ENCODE measurements around the gene ATP10B. TPM values are rescaled to one million over a fixed set of nuclear protein-coding genes. Genes with fewer than 3 reads are reported as not detected.

Gene ATP10B
- total and polyA plus RNA-seq, 2 experiments from 2014 or later, result 2.7 to 5.1 TPM

- peaks cover 5% of the 10 kb centered on the region for H3K4me1 ChIP-seq (ENCODE audit: insufficient read depth)
- H3K4me3 ChIP-seq, result no peak overlapping the region
- no peaks in the 10 kb centered on the region for H4K20me1 ChIP-seq (ENCODE audit: insufficient read depth, poor library complexity, severe bottlenecking)
- H2AFZ ChIP-seq, result no peak overlapping the region
- H3K79me2 ChIP-seq, result no peaks in the 10 kb centered on the region
- H3K27me3 ChIP-seq, result no peaks in the 10 kb centered on the region
- TF ChIP-seq CTCF (IDR thresholded peaks at IDR 0.05; ENCODE audit: poor library complexity) (no peak), EZH2 (IDR thresholded peaks at IDR 0.05; ENCODE audit: borderline replicate concordance) (no peak), EZH2phosphoT487 (IDR thresholded peaks at IDR 0.05; ENCODE audit: low read depth, severe bottlenecking, unreplicated experiment) (no peak)
- no peaks in the 10 kb centered on the region for H3K36me3 ChIP-seq (replicated peaks; ENCODE audit: insufficient read depth, low read depth)
- WGBS (ENCODE audit: low lambda C conversion rate, missing lambda C conversion rate), result 91% methylated on average over 5 of the region's 5 CpGs
- H3K9me2 ChIP-seq (replicated peaks; ENCODE audit: insufficient read depth), result no peaks in the 10 kb centered on the region
- H3K27ac ChIP-seq, result no peak overlapping the region
- no peak for DNase-seq (ENCODE audit: low spot score)
- no peak overlapping the region for H3K4me2 ChIP-seq
- H3K9me3 ChIP-seq (ENCODE audit: low read depth), result no peaks in the 10 kb centered on the region
These were observed 148.3 kb downstream of the ATP10B start for GRCh38 chr5:160703547-160704189.

GRCh38 chr5:160702934-160703333, 149.1 kb downstream of the ATP10B start:
- H3K9me3 ChIP-seq (ENCODE audit: low read depth), result no peaks in the 10 kb centered on the region
- no peak overlapping the region for H2AFZ ChIP-seq
- no peaks in the 10 kb centered on the region for H3K36me3 ChIP-seq (replicated peaks; ENCODE audit: insufficient read depth, low read depth)
- peaks cover 5% of the 10 kb centered on the region for H3K4me1 ChIP-seq (ENCODE audit: insufficient read depth)
- no peak for DNase-seq (ENCODE audit: low spot score)
- H3K4me2 ChIP-seq, result no peak overlapping the region
- H3K27me3 ChIP-seq, result no peaks in the 10 kb centered on the region
- no peaks in the 10 kb centered on the region for H3K9me2 ChIP-seq (replicated peaks; ENCODE audit: insufficient read depth)
- WGBS (ENCODE audit: low lambda C conversion rate, missing lambda C conversion rate), result 99% methylated on average over 3 of the region's 3 CpGs
- no peak overlapping the region for H3K27ac ChIP-seq
- no peaks in the 10 kb centered on the region for H4K20me1 ChIP-seq (ENCODE audit: insufficient read depth, poor library complexity, severe bottlenecking)
- no peaks in the 10 kb centered on the region for H3K79me2 ChIP-seq
- no peak overlapping the region for H3K4me3 ChIP-seq
- TF ChIP-seq EZH2 (IDR thresholded peaks at IDR 0.05; ENCODE audit: borderline replicate concordance) (no peak), EZH2phosphoT487 (IDR thresholded peaks at IDR 0.05; ENCODE audit: low read depth, severe bottlenecking, unreplicated experiment) (no peak), CTCF (IDR thresholded peaks at IDR 0.05; ENCODE audit: poor library complexity) (no peak)

- Histone ChIP-seq H3K27me3 (no peaks in the 10 kb centered on the region), H3K4me1 (ENCODE audit: insufficient read depth) (peaks cover 5% of the 10 kb centered on the region)
These were observed 149.7 kb downstream of the ATP10B start for GRCh38 chr5:160702311-160702803.

More at GRCh38 chr5:160702311-160702803, 149.7 kb downstream of the ATP10B start:
- Histone ChIP-seq H4K20me1 (ENCODE audit: insufficient read depth, poor library complexity, severe bottlenecking) (no peaks in the 10 kb centered on the region), H3K9me3 (ENCODE audit: low read depth) (no peaks in the 10 kb centered on the region), H3K9me2 (replicated peaks; ENCODE audit: insufficient read depth) (no peaks in the 10 kb centered on the region), H3K36me3 (replicated peaks; ENCODE audit: insufficient read depth, low read depth) (no peaks in the 10 kb centered on the region), H3K4me3 (no peak overlapping the region), H3K27ac (no peak overlapping the region), H2AFZ (no peak overlapping the region), H3K79me2 (no peaks in the 10 kb centered on the region), H3K4me2 (no peak overlapping the region)
- no peak for DNase-seq (ENCODE audit: low spot score)
- TF ChIP-seq EZH2 (IDR thresholded peaks at IDR 0.05; ENCODE audit: borderline replicate concordance) (no peak), CTCF (IDR thresholded peaks at IDR 0.05; ENCODE audit: poor library complexity) (no peak), EZH2phosphoT487 (IDR thresholded peaks at IDR 0.05; ENCODE audit: low read depth, severe bottlenecking, unreplicated experiment) (no peak)
- 95% methylated on average over 2 of the region's 2 CpGs for WGBS (ENCODE audit: low lambda C conversion rate, missing lambda C conversion rate)

Measured in hepatocyte (in vitro differentiated cells).